Tibial nerve (tissue), 4 donors: Measurements from ENCODE around the gene HES2. TPM values are rescaled to one million over a fixed set of nuclear protein-coding genes. Genes with fewer than 3 reads are reported as not detected.

Experiments used
- DNase-seq, 2 donors: peaks; one replicate each; pipeline ENCODE4 v3.0.0-alpha.2; 2019; ENCODE audit warnings: low spot score in 2 of 2
- H3K27ac ChIP-seq, 4 donors: fragments of 200-600 bp; sonication (generic) in 3 of 4; one replicate each; pipeline ENCODE4 v1.5.1; 2017 to 2019; ENCODE audit warnings: mild to moderate bottlenecking in 1 of 4
- H3K27me3 ChIP-seq, 2 donors: fragments of 200-600 bp; sonication (generic) in 1 of 2; one replicate each; pipeline versions ENCODE4 v1.5.1 to v1.6.0; 2017 to 2019
- H3K36me3 ChIP-seq, 3 donors: fragments of 200-600 bp; sonication (generic); one replicate each; pipeline ENCODE4 v1.5.1; 2018 to 2019
- H3K4me1 ChIP-seq, 4 donors: fragments of 200-600 bp; sonication (generic) in 3 of 4; one replicate each; pipeline ENCODE4 v1.5.1; 2017 to 2019
- H3K4me3 ChIP-seq, 4 donors: fragments of 200-600 bp; sonication (generic) in 3 of 4; one replicate each; pipeline ENCODE4 v1.5.1; 2017 to 2019; ENCODE audit warnings: mild to moderate bottlenecking in 1 of 4, moderate library complexity in 1 of 4
- H3K9me3 ChIP-seq, 4 donors: fragments of 200-600 bp; sonication (generic) in 3 of 4; one replicate each; pipeline ENCODE4 v1.5.1; 2017 to 2019
- EP300 ChIP-seq, 2 donors: sonication (generic); formaldehyde crosslinking; IDR thresholded peaks; one replicate each; pipeline ENCODE4 v1.6.1; 2017; ENCODE audit warnings: antibody characterized with exemption in 2 of 2, mild to moderate bottlenecking in 1 of 2
- POLR2A ChIP-seq, 2 donors: fragments of 450-650 bp; IDR thresholded peaks; one replicate each; pipeline ENCODE4 v1.6.1; 2017; ENCODE audit warnings: antibody characterized with exemption in 2 of 2, mild to moderate bottlenecking in 2 of 2, moderate library complexity in 2 of 2
- WGBS, 2 donors: methylation state at CpG; one replicate each; pipeline ENCODE4 v1.1.5; 2018; 5-methylcytosine and 5-hydroxymethylcytosine counted together
- total RNA-seq, 4 donors: library from RNA; depleted of rRNA; stranded (reverse); fragments of >200 nt; gene quantifications; one replicate each; pipeline ENCODE4 v1.1.0, GENCODE V29; 2016
- TF ChIP-seq, protein P1 (sequence below), 5 experiments: fragments of 200-600 bp in 3 of 5; fragments of 450-650 bp in 2 of 5; sonication (generic) in 3 of 5; IDR thresholded peaks; one replicate each; pipeline ENCODE4 v1.5.1; 2016 to 2019; ENCODE audit warnings: antibody characterized with exemption in 5 of 5, mild to moderate bottlenecking in 3 of 5, moderate library complexity in 2 of 5

HES2 gene
- total RNA-seq, 4 donors from 2014 or later, result not detected

DNA sequence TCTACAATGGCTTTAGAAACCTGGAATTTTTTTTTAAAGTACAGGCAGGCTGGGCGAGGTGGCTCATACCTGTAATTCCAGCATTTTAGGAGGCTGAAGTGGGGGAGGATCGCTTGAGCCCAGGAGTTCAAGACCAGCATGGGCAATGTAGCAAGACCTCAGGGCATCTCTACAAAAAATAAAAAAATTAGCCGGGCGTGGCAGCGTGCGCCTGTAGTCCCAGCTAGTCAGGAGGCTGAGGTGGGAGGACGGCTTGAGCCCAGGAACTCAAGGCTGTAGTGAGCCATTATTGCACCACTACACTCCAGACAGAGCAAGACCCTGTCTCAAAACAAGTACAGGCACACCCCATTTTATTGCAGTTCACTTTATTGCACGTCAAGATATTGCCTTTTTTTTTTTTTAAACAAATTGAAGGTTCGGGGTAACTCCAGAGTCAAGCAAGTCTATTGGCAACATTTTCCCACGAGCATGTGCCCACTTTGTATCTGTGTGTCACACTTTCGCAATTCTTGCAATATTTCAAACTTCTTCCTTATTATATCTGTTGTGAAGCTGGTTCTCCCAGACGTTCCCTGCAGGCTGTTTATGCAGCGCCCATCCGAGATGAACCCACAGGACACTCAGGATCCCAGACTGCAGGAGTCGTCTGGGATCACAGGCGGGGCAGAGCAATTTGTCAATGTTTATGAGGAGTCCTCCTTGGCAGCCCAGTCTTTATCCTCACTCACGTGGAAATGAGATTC, 4.7 kb downstream of the HES2 start:
- TF ChIP-seq EP300 (IDR thresholded peaks at IDR 0.05) (no peak), POLR2A (IDR thresholded peaks at IDR 0.05) (no peak)
- TF ChIP-seq, protein P1, sequence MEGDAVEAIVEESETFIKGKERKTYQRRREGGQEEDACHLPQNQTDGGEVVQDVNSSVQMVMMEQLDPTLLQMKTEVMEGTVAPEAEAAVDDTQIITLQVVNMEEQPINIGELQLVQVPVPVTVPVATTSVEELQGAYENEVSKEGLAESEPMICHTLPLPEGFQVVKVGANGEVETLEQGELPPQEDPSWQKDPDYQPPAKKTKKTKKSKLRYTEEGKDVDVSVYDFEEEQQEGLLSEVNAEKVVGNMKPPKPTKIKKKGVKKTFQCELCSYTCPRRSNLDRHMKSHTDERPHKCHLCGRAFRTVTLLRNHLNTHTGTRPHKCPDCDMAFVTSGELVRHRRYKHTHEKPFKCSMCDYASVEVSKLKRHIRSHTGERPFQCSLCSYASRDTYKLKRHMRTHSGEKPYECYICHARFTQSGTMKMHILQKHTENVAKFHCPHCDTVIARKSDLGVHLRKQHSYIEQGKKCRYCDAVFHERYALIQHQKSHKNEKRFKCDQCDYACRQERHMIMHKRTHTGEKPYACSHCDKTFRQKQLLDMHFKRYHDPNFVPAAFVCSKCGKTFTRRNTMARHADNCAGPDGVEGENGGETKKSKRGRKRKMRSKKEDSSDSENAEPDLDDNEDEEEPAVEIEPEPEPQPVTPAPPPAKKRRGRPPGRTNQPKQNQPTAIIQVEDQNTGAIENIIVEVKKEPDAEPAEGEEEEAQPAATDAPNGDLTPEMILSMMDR (IDR thresholded peaks at IDR 0.05), result no peak
- DNase-seq, result no peak
- H3K4me3 ChIP-seq, result no peak overlapping the region
- H3K36me3 ChIP-seq, result no peaks in the 10 kb centered on the region
- 54 to 59% methylated on average over 17 of the region's 17 CpGs for WGBS, 2 donors
- H3K27me3 ChIP-seq, result peaks cover 0 to 91% of the 10 kb centered on the region in 2 donors
- no peaks in the 10 kb centered on the region for H3K9me3 ChIP-seq
- H3K4me1 ChIP-seq, result peaks cover 0 to 21% (median 12%) of the 10 kb centered on the region in 4 donors
- no peak overlapping the region for H3K27ac ChIP-seq

DNA sequence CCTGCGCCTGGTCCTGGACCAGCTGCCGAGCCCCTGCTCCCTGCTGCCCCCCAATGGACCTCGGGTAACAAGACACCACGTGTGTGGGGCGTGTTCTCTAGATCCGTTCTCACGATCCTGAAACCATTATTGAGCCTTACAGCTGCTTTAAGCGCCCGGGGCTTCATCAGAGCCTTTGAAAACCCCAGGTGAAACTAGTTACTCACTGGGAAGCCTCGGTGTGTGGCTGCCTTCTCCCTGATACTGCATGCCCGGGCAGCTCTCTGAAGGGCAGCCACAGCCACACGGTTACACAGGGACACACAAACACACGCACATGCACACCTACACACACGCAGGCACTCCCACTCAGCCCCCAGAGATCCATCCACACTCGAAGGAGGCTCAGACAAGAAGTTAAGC, 5.3 kb downstream of the HES2 start:
- WGBS, 2 donors, result 6 to 10% methylated on average over 14 to 15 of the region's 15 CpGs
- TF ChIP-seq, protein P1 (IDR thresholded peaks at IDR 0.05), result peak in 2 of 5 experiments; percentile 18 to 20
- TF ChIP-seq POLR2A (IDR thresholded peaks at IDR 0.05), result no peak
- no peak for DNase-seq
- no peak overlapping the region for H3K4me3 ChIP-seq
- H3K36me3 ChIP-seq, result no peaks in the 10 kb centered on the region
- no peaks in the 10 kb centered on the region for H3K9me3 ChIP-seq
- peaks cover 0 to 85% of the 10 kb centered on the region in 2 donors for H3K27me3 ChIP-seq
- no peak overlapping the region for H3K27ac ChIP-seq
- peaks cover 0 to 15% (median 6%) of the 10 kb centered on the region in 4 donors for H3K4me1 ChIP-seq

DNA sequence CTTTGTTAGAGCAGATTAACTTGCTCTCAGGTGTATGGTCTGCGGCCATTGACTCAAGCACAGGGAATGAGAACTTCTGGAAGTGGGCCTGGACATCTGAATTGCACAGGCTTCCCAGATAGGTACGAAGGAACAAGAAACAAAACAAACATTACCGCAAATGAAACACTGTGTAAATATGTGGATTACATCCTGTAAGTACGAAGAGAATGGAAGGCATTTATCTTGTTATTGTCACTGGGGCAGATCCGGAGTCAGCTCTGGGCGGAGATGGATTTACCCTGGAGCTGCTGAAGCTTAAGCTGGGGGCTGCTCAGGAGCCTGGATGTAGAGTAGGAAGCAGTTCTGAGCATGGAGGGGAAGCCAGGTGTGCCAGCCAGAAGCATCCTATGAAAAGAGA, 6.8 kb downstream of the HES2 start:
- WGBS, 2 donors, result 76 to 83% methylated on average over 6 of the region's 6 CpGs
- Histone ChIP-seq H3K27me3 (peaks cover 0 to 70% of the 10 kb centered on the region in 2 donors), H3K9me3 (no peaks in the 10 kb centered on the region), H3K36me3 (no peaks in the 10 kb centered on the region), H3K4me3 (no peak overlapping the region), H3K4me1 (peaks cover 0 to 5% (median 0%) of the 10 kb centered on the region in 4 donors), H3K27ac (no peak overlapping the region)
- TF ChIP-seq EP300 (IDR thresholded peaks at IDR 0.05) (no peak), POLR2A (IDR thresholded peaks at IDR 0.05) (no peak)
- TF ChIP-seq, protein P1 (IDR thresholded peaks at IDR 0.05), result no peak
- no peak for DNase-seq

DNA sequence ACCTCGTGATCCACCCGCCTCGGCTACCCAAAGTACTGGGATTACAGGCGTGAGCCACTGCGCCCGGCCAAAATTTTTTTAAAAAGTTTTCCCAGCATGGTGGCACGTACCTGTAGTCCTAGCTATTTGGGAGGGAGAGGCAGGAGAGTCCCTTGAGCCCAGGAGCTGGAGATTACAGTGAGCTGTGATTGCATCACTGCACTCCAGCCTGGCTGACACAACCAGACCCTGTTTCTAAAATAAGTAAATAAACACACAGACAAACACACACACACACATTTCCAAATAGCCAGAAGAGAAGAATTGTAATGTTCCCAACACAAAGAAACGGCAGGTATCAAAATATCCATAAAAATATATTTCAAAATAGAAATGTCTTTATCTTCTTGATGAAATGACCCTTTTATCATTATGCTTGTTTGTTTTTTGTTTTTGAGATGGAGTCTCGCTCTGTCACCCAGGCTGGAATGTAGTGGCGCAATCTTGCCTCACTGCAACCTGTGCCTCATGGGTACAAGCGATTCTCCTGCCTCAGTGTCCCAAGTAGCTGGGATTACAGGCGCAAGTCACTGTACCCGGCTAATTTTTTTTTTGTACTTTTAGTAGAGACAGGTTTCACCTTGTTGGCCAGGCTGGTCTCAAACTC, 9.3 kb downstream of the HES2 start:
- H3K36me3 ChIP-seq, result no peaks in the 10 kb centered on the region
- no peak overlapping the region for H3K4me3 ChIP-seq
- H3K27me3 ChIP-seq, result peaks cover 0 to 53% of the 10 kb centered on the region in 2 donors
- 84 to 87% methylated on average over 13 of the region's 13 CpGs for WGBS, 2 donors
- no peak overlapping the region for H3K27ac ChIP-seq
- DNase-seq, result no peak
- H3K4me1 ChIP-seq, result peaks cover 0 to 5% (median 0%) of the 10 kb centered on the region in 4 donors
- TF ChIP-seq, protein P1 (IDR thresholded peaks at IDR 0.05), result no peak
- no peak for TF ChIP-seq EP300 (IDR thresholded peaks at IDR 0.05)
- TF ChIP-seq POLR2A (IDR thresholded peaks at IDR 0.05), result no peak
- no peaks in the 10 kb centered on the region for H3K9me3 ChIP-seq

DNA sequence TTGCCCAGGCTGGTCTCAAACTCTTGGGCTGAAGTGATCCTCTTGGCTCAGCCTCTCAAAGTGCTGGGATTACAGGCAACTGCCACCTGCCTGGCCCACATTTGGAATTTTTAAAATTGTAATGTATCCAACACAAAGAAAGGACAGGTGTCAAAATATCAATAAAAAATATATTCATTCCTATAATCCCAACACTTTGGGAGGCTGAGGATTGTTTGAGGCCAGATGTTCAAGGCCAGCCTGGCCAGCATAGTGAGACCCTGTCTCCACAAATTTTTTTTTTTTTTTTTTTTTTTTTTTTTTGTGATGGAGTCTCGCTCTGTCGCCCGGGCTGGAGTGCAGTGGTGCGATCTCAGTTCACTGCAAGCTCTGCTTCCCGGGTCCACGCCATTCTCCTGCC, 10.0 kb downstream of the HES2 start:
- Histone ChIP-seq H3K4me3 (no peak overlapping the region), H3K27ac (no peak overlapping the region), H3K36me3 (no peaks in the 10 kb centered on the region), H3K9me3 (no peaks in the 10 kb centered on the region), H3K4me1 (peaks cover 0 to 4% (median 0%) of the 10 kb centered on the region in 4 donors), H3K27me3 (peaks cover 0 to 51% of the 10 kb centered on the region in 2 donors)
- no peak for DNase-seq
- whole genome bisulfite sequencing, 2 donors, result 91 to 93% methylated on average over 6 of the region's 6 CpGs
- TF ChIP-seq EP300 (IDR thresholded peaks at IDR 0.05) (no peak), POLR2A (IDR thresholded peaks at IDR 0.05) (no peak)
- TF ChIP-seq, protein P1 (IDR thresholded peaks at IDR 0.05), result no peak
